Hematopoietic multipotent progenitor cell treated with erythropoietin and hydrocortisone succinate and interleukin-3 and kit ligand, for 4 days (in vitro differentiated cells): Measurements from ENCODE around the gene NFKB2.

Source experiments
- DNase-seq: peaks from one replicate; pipeline ENCODE4 v3.0.0-alpha.2; 2015

The NFKB2 gene

DNA sequence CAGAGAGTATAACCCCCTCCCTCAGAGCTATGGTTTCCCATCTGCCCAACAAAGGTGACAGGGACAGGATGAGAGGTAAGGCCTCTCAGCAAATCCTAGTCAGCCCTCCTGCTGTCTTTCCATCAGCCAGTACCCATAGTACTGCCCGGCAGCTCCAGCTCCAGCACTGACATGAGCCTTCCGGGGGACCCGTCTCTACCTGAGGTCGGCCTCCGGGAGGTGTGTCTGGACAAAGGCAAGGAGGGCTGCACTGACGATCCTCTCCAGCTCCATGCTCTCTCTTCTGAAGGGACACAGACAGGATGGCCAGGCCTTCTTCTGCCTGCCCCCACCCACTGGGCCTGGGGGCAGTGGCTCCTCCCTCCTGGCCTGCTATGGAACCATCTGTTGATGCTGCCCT lies 29.4 kb downstream of the NFKB2 start:
- DNase-seq: no peak

DNA sequence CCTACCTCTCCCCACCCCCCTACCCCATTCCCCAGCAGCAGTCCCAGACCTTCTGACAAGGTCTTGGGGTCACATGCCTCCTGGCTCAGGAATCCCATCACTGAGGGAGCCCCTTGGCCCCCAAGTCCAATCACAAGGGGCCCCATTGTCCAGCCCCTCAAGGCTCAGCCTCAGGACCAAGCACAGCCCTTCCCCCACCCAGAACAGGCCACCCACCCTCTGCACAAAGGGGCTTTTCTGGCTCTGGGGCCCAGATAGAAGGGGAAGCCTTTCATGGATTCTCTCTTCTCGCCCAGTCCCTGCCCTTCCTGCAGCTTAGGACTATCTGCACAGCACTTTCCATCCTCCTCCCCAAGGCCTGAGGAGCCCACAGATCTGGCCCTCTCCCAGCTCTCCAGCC lies 29.9 kb downstream of the NFKB2 start:
- DNase-seq: no peak

- no peak for DNase-seq
Observed at GRCh38 chr10:102426803-102427287, 31.3 kb downstream of the NFKB2 start.

GRCh38 chr10:102429468-102429867 lies 34.0 kb downstream of the NFKB2 start:
- no peak for DNase-seq

GRCh38 chr10:102431452-102432124 lies 36.1 kb downstream of the NFKB2 start:
- DNase-seq: peak; percentile 64

- peak; percentile 99 for DNase-seq
Observed at GRCh38 chr10:102432162-102432950, 36.9 kb downstream of the NFKB2 start, which contains the start of gene CUEDC2. Gene CUEDC2, minus strand, starts transcription at chr10:102432574. Its CDS starts 7,386 bp downstream, at chr10:102425188.

DNA sequence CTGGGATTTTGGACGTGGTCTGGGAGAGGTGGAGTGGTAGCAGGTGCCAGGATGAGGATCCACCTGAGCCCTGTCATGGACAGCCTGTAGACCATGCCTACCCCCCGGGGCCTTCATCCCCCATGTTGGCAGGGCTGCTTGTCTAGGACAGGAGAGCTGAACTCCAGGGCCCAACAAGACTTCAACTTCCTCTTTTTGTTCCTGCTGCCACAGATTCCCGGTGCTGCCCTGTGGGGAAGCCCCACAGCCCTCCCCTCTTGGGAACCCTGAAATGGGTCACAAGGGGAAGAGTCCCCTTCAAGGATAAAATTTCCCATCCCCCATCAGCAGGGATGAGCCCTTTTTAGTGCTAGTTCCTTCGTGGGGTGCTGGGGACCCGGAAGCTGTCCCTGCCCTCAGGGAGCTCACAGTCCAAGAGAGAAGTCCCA lies 38.1 kb downstream of the NFKB2 start:
- DNase-seq: peak; percentile 74

DNA sequence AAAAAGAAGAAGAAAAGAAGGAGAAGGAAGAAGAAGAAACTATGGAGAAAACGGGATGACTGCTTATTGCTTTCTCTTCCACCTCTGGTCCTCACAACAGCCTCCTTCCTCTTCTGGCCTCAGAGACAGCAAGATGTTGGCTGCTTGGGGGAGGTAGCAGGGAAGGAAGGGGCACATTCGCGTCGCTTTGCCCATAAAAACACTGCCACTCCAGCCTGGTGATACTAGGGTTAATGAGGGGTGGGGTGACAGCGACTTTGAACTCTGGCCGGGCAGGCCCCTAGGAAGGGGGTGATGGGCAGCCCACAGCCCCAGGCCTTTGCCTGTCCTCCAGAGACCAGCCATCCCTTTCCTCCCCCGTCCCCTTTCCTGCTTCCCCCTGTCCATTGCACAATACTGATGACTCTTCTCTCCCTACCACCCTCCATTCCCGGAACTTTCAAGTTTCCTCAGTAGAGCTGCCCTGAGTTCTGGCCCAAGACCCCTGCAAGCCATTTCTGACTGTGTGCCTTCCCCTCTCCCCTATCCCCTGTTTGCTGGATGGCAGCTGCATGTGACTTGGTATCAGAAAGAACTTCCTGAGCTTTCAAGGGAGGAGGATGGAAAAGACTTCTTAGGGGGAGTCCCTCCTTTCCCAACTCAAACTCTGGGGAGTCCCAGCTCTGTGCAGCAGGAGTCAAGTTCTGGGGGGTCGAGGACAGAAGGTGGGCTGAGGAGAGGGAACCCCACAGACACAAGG lies 39.1 kb downstream of the NFKB2 start:
- DNase-seq: no peak

DNA sequence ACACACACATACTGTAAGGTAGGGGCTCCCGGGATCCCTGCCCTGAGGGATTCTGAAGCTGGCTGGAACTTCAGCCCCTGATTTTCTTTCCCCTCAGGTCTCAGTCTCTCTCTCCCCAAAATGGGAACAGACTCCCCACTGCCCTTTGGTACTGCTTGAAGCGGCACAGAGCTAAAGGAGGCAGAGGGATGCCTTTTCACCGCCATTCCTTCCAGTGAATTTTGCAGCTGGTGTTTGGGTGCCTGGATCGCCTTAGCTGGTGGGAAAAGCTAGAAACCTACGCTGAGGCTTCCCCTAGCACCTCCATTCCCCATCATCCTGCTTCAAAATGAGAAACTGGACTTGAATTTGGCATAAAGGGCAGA lies 39.6 kb downstream of the NFKB2 start:
- no peak for DNase-seq

DNA sequence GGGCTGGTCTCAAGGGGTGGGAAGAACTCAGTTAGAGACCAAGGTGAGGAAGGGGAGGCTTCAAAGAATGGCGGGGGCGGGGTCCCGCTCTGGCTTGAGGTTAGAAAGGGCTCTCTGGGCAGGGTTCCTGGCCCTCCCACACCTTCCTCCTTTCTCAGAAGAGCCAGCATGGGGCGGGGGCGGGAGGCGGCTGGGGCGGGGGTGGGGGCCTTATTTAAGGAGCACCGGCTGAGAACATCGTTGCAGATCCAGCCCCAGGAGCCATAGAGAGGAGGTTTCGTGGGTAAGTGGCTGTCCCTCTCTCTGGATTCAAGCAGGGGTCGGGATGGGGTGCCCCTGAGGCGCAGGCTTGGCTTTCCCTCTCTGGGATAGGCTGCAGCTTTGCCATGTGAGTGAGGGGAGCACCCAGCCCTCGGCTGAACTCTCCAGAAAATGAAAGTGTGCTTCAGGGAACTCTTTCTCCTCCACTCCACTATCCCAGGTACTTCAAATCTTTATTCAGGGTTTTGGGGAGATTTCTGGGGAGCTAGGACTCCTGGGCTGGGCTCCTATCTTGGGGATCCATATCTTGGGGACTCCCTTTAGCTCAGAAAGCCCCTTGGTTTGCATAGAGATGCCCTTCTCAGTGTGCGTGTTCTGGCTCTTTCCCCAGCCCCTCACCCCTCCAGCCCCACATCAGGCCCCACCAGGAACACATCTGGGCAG lies 40.2 kb downstream of the NFKB2 start:
- peak; percentile 86 for DNase-seq

DNA sequence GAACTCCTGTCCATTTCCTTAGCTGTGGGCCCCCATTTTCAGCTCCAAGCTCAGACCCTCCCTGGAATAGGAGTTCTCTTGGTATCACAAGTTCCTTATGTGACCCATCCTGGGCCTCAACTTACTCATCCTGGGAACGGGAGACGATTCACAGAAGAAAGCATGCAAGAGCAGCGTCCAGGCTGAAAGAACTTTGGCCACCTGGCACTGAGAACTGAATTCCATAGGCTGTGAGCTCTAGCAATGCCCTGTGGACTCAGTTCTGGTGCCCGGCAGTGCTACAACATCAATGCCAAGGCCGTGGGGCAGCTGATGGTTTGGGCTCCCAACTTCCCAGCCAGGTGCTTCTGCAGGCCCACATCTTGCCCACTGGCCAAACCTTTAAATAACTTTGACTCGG lies 40.8 kb downstream of the NFKB2 start:
- DNase-seq: no peak

DNA sequence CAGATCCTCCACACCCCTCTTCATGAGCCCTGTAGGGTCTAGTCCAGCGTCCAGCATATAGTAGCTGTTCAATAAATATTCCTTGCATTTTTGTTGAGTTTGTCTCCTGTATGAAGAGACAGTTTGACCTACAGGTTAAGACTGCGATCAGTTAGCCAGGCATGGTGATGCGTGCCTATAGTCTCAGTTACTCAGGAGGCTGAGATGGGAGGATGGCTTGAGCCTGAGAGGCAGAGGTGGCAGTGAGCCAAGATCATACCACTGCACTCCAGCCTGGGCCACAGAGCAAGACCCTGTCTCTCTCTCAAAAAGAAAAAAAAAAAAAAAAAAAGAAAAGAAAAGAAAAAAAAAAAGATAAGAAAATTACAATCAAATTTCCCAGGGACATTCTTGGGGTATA lies 42.0 kb downstream of the NFKB2 start:
- DNase-seq: no peak

GRCh38 chr10:102438374-102438773 lies 42.9 kb downstream of the NFKB2 start:
- DNase-seq: no peak

- no peak for DNase-seq
Observed at GRCh38 chr10:102444851-102445250, 49.3 kb downstream of the NFKB2 start.

GRCh38 chr10:102449321-102450123 lies 54.0 kb downstream of the NFKB2 start:
- DNase-seq: peak; percentile 95

- DNase-seq: no peak
Observed at GRCh38 chr10:102450124-102450373, 54.5 kb downstream of the NFKB2 start.

DNA sequence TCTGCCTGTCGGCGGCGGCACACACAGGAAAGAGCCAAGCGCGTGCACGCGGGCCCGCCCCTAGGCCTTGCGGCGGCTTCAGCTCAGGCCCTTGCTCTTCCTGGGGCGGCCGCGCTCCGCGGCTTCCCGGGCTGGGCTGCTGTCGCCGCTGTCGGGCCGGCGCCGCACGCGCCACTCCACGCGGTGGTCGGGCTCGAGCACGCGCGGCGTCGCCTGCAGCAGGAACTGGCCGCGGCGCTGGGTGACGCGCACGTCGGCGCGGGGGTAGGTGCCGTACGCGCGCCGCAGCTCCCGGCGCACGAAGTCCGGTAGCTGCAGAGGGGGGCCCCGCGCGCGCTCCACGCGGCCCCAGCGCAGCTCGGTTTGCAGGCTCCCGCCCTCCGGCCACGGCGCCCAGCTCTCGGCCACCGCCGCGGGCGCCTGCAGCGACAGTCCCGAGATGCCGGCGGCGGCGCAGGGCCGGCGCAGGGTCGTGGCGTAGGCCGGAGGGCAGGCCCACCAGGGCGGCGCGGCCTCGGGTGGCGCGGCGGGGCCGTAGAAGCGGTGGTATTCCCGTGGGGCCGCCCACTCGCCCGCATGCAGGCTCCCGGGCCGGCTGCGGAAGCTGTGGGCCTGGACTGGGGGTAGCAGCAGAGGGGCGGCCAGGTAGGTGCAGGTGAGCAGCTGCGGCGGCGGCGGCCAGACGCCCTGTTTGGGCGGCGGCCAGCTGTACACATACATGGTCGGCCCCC lies 55.0 kb downstream of the NFKB2 start:
- DNase-seq: peak; percentile 96

DNA sequence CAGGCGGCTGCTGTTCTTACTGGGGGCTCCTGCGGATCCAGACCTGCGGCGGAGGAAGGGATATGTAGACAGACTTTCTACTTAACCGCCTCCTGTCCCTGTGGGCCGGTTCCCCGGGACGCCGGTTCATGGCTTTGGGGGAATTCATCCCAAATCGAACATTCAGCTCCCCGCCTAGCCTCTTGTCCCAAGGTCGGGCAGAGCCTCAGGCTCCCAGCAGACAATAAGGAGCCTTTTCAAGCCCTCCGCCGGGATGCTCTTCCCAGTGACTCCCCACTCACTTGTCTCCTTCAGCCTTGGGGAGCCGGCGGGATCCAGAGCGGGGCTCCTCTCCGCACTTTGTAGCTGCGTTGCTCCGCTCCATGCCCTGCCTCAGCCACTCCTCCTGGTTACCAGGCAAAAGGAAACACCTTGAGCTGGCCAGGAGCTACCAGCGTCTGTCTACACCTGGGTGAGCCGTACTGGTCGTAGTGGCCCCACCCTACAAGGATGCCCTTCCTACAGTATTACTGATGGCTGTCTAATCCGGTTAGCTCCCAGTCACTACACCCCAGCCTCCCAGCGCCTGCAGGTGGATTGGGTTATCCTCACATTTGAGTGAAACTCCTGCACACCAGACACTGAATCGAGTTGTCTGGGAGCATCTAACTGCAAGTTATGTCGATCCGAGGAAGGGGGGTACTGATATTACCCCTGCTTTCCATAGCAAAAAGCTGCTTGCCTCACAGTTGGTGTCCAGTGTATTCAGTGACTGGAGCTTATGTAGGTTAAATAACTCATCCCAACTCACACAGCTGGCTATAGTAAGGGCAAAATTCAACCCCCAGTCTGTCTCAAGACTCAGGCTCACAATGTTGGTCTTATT lies 55.8 kb downstream of the NFKB2 start, which contains the start of gene C10orf95:
Gene C10orf95, minus strand, starts transcription at position 439 of the 865 bp plus-strand sequence. CDS start 450 bp downstream, outside the sequence.
- no peak for DNase-seq
